Gastrocnemius medialis (tissue), 4 donors: ENCODE data around the gene LYPD6B.
"Not testable (repeated sequence)": the region's sequence is repeated elsewhere in the genome, so short reads cannot be mapped to it uniquely, and the experiment has no call there.

Experiments
- CTCF ChIP-seq, 5 experiments: fragments of 450-650 bp in 3 of 5; fragments of 200-600 bp in 2 of 5; sonication (generic) in 2 of 5; IDR thresholded peaks in 4 of 5; conservative IDR thresholded peaks in 1 of 5; 1 replicate in 4 of 5; 2 replicates in 1 of 5; pipeline ENCODE4 v1.5.1; 2016 to 2019; ENCODE audit warnings: antibody characterized with exemption in 5 of 5, mild to moderate bottlenecking in 3 of 5, moderate library complexity in 3 of 5
- POLR2A ChIP-seq, 2 donors: fragments of 450-650 bp; IDR thresholded peaks; one replicate each; pipeline ENCODE4 v1.6.1; 2017; ENCODE audit warnings: antibody characterized with exemption in 2 of 2, mild to moderate bottlenecking in 2 of 2, moderate library complexity in 2 of 2

- not testable (repeated sequence) for TF ChIP-seq CTCF (IDR thresholded peaks at IDR 0.05 in 4 of 5, conservative IDR thresholded peaks at IDR 0.05 in 1 of 5); POLR2A (IDR thresholded peaks at IDR 0.05)
Observed at GRCh38 chr2:149251436-149251835, 212.9 kb downstream of the LYPD6B start.
